Measurements from ENCODE around the gene BNC2. TPM values are rescaled to one million over a fixed set of nuclear protein-coding genes. Genes with fewer than 3 reads are reported as not detected.

BNC2 gene
- total and polyA plus RNA-seq, 4 donors: 0.96 to 23.2 (median 9.7) TPM

DNA sequence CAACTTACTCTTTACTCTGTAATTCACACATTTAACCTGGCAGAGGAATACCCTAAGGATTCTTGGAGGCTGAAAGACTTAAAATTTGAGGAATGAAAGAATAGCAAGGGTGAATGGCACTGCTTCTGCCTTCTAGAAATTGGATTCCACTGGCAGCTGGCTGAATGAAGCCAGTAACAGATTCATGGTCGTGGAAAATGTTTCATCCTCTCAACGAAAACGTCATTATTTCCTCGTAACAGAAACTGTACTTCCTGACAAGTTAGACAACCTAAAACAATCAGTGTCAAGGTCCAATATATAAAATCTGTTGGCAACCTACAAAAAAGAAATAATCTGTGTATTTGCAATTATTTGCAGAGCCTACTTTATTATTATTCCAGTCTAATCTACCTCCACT is 39.7 kb downstream of the BNC2 start:
- no peaks in the 10 kb centered on the region for H3K27me3 ChIP-seq (ENCODE audit: control insufficient read depth in 3 of 3, insufficient read depth in 3 of 3, low read length in 2 of 3)
- TF ChIP-seq, protein P1, sequence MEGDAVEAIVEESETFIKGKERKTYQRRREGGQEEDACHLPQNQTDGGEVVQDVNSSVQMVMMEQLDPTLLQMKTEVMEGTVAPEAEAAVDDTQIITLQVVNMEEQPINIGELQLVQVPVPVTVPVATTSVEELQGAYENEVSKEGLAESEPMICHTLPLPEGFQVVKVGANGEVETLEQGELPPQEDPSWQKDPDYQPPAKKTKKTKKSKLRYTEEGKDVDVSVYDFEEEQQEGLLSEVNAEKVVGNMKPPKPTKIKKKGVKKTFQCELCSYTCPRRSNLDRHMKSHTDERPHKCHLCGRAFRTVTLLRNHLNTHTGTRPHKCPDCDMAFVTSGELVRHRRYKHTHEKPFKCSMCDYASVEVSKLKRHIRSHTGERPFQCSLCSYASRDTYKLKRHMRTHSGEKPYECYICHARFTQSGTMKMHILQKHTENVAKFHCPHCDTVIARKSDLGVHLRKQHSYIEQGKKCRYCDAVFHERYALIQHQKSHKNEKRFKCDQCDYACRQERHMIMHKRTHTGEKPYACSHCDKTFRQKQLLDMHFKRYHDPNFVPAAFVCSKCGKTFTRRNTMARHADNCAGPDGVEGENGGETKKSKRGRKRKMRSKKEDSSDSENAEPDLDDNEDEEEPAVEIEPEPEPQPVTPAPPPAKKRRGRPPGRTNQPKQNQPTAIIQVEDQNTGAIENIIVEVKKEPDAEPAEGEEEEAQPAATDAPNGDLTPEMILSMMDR (IDR thresholded peaks at IDR 0.05; ENCODE audit: control extremely low read depth, extremely low read depth): no peak
- no peak for DNase-seq
- peaks cover 0 to 2% (median 0%) of the 10 kb centered on the region in 4 donors for H3K9me3 ChIP-seq (ENCODE audit: control insufficient read depth in 4 of 4, insufficient read depth in 3 of 4, low read length in 3 of 4)
- no peaks in the 10 kb centered on the region for H3K36me3 ChIP-seq (ENCODE audit: control insufficient read depth in 4 of 4, insufficient read depth in 4 of 4, low read length in 4 of 4)
- no peak for ATAC-seq (ENCODE audit: insufficient read depth, low FRiP score)
- WGBS, 2 donors: 56 to 63% methylated on average over 4 of the region's 4 CpGs
- no peak overlapping the region for H3K9ac ChIP-seq (ENCODE audit: insufficient read depth in 1 of 2, low read length in 2 of 2)
- H3K4me1 ChIP-seq (ENCODE audit: control insufficient read depth in 5 of 5, insufficient read depth in 5 of 5, low read length in 5 of 5): peaks cover 0 to 40% (median 9%) of the 10 kb centered on the region in 5 donors
- H3K4me3 ChIP-seq: no peak overlapping the region
- no peak overlapping the region for H3K27ac ChIP-seq (ENCODE audit: low read depth in 1 of 2, low read length in 1 of 2)

DNA sequence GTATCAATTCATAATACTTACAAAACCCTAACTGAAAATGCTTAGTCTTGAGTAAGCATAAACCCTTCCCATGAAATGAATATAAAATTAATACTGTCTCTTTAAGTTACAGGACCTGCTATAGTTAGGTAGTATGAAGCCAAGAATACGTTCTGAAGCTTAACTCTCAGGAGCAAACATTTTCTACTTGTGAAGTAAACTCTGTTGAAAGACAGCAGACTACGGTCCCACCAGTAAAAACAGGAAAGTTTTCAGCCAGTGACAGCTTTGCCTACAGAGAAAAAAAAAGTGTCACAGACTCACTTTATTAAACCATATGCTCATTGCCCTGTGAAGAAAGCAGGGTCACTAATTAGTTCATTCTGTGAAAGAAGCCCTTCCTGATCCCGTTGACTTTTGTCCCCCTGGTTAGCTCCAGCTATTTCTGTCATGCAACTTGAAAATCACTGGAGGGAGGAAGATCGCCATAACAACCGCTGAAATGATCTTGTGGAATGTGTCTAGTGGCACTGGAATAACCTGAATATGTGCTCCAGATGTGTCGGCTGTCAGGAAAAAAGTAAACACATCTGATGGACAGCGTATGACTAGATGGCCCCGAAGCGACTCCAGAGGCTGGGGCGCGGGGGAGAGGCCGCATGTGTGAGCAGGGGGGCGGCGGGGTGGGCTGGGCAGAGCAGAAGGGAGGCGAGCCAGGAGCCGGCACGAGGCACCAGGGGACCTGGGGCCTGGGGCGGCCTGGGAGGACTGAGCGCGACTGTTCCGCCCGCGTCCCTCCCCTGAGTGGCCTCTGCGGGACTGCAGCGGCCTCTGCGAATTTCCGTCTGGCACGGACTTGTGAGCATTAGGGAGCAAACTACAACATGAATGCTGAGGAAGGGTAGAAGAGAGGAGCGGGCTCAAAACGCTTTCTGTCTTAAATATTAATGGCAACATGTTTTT is 41.9 kb downstream of the BNC2 start:
- H3K4me3 ChIP-seq: no peak overlapping the region
- no peaks in the 10 kb centered on the region for H3K27me3 ChIP-seq (ENCODE audit: control insufficient read depth in 3 of 3, insufficient read depth in 3 of 3, low read length in 2 of 3)
- TF ChIP-seq, protein P1 (IDR thresholded peaks at IDR 0.05; ENCODE audit: control extremely low read depth, extremely low read depth): no peak
- H3K27ac ChIP-seq (ENCODE audit: low read depth in 1 of 2, low read length in 1 of 2): peak overlapping the region in 1 of 2 donors; percentile 73
- H3K4me1 ChIP-seq (ENCODE audit: control insufficient read depth in 5 of 5, insufficient read depth in 5 of 5, low read length in 5 of 5): peaks cover 0 to 60% (median 19%) of the 10 kb centered on the region in 5 donors
- peak overlapping the region in 1 of 2 donors; percentile 76 for H3K9ac ChIP-seq (ENCODE audit: insufficient read depth in 1 of 2, low read length in 2 of 2)
- WGBS, 2 donors: 10 to 14% methylated on average over 29 to 30 of the region's 30 CpGs
- H3K36me3 ChIP-seq (ENCODE audit: control insufficient read depth in 4 of 4, insufficient read depth in 4 of 4, low read length in 4 of 4): no peaks in the 10 kb centered on the region
- ATAC-seq (ENCODE audit: insufficient read depth, low FRiP score) (no peak), DNase-seq (peak; percentile 81 to 88 (median 87))
- H3K9me3 ChIP-seq (ENCODE audit: control insufficient read depth in 4 of 4, insufficient read depth in 3 of 4, low read length in 3 of 4): peaks cover 0 to 2% (median 0%) of the 10 kb centered on the region in 4 donors

DNA sequence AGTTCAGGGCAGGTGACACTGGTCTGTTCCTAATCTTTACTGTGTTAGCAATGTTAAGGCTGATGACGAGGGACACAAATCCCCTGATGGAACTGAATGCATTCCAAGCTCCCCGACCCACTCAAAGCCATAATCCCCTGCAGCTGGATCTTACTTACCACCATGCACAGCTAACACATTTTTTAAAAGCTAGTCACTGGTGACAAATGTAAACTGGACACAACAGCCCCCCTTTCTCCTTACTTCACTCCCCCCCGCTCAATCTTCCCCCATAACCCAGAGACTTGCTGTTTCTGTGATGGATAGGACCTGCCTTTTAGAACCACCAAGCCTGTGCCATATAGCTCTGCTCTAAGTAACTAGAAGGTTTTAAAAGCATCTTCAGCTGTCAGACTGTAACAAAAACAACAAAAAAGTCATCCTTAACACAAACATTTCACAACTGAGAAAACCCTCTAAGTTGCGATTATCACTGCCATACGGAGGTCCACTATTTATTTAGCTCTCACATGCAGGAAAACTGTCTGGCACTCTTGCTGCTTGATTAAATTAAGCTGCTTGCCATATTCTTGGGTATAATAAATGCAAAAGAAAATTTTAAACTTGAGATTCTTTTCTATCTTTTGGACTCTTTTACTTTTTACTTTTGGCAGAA is 44.4 kb downstream of the BNC2 start:
- no peak overlapping the region for H3K4me3 ChIP-seq
- H3K9me3 ChIP-seq (ENCODE audit: control insufficient read depth in 4 of 4, insufficient read depth in 3 of 4, low read length in 3 of 4): peaks cover 0 to 2% (median 0%) of the 10 kb centered on the region in 4 donors
- no peak for ATAC-seq (ENCODE audit: insufficient read depth, low FRiP score)
- H3K27ac ChIP-seq (ENCODE audit: low read depth in 1 of 2, low read length in 1 of 2): no peak overlapping the region
- 68 to 81% methylated on average over 5 of the region's 5 CpGs for WGBS, 2 donors
- peak; percentile 17 to 76 (median 76) for DNase-seq
- no peaks in the 10 kb centered on the region for H3K27me3 ChIP-seq (ENCODE audit: control insufficient read depth in 3 of 3, insufficient read depth in 3 of 3, low read length in 2 of 3)
- H3K9ac ChIP-seq (ENCODE audit: insufficient read depth in 1 of 2, low read length in 2 of 2): peak overlapping the region in 1 of 2 donors; percentile 32
- H3K36me3 ChIP-seq (ENCODE audit: control insufficient read depth in 4 of 4, insufficient read depth in 4 of 4, low read length in 4 of 4): no peaks in the 10 kb centered on the region
- peaks cover 0 to 60% (median 19%) of the 10 kb centered on the region in 5 donors for H3K4me1 ChIP-seq (ENCODE audit: control insufficient read depth in 5 of 5, insufficient read depth in 5 of 5, low read length in 5 of 5)
- TF ChIP-seq, protein P1 (IDR thresholded peaks at IDR 0.05; ENCODE audit: control extremely low read depth, extremely low read depth): no peak
